HG02642 (cell line): Measurements from ENCODE around the gene LRRC10B.
"Not testable (repeated sequence)": the region's sequence is repeated elsewhere in the genome, so short reads cannot be mapped to it uniquely, and the experiment has no call there.

Experiments
- ATAC-seq: cut with Tn5 transposase; IDR thresholded peaks from one replicate; pipeline ENCODE4 v1.9.1; 2021; ENCODE audit warnings: mild to moderate bottlenecking; ENCODE audit not compliant: unreplicated experiment, poor library complexity

LRRC10B gene

DNA sequence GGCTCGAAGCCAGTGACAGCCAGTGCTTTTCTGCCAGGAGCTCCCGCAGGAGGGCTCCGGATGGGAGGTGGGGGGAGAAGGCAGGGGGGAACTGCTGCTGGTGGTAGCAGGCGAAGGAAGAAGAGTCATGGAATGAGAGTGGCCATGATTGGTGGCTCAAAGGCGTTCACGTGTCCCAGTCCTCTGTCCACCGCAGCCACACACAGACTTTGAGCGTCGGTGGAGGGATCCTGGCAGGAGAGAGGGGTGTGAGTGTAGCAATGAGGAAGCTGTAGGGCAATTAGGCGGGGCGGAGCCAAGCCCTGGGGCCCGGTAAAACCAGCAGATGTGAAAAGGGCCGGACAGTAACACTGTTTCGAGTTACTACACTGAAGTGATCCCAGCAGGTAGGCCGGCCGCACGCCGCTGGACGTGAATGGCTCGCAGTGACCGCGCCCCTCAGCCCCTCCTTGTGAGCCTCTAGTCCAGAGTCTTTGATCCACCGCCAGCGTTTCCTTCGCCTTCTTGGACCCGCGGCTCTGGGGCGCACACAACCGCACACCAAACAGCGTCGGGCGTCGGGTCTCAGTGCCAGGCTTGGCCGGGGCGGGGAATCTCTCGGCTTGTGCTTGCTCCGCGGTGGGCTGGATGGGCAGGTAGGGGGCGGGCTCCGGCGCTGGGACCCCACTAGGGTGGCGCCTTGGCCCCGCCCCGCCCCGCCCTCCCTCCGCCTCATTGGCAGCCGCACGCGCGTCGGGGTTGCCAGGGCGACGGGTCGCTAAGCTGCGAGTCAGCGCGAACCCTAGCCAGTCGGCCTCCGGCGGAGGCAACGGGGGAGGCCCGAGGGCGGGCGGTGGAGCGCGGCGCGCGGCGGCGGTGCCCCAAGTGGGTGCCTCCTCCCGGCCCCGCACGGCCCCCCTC, at the start of gene LRRC10B:
Gene LRRC10B, plus strand, starts transcription at position 788 of the 900 bp plus-strand sequence. CDS start 250 bp downstream, outside the sequence.
- no peak for ATAC-seq

DNA sequence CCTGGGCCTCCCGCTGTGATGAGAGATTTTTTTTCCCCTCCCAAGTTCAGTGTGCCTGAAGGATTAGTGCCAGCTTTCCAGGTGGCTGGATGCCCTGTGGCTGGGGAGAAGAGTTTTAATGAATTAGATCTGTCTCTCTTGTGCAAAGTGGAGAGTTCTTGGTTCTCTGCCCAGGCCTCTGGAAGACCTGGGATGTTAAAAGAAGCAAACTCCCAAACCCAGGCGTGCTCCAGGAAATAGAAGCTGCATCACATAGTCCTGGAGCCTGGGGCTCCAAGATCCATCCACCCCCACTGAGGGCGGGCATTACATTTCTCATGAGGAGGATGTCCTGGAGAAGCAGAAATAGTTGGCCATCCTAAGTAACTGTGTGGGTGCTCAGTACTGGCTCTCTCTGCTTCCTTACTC, 48.1 kb upstream of the LRRC10B start:
- no peak for ATAC-seq

DNA sequence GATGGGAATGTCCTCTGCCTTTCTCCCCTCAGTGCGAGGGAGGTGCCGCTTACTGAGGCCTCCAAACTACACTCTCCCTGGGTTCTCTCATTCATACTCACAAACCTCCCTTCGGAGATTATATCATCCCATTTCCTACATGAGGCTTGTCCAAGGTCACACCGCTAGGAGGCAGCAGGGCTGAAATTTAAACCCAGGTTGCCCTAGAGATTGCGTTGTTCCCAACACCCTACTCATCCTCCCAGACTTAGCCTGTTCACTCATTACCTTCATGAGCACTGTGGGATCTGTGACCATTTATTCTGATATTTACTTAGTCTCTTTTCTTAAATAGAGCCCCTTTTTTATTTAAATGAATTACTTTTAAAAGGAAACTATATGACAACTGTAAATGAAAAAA, 47.6 kb upstream of the LRRC10B start:
- ATAC-seq = no peak

DNA sequence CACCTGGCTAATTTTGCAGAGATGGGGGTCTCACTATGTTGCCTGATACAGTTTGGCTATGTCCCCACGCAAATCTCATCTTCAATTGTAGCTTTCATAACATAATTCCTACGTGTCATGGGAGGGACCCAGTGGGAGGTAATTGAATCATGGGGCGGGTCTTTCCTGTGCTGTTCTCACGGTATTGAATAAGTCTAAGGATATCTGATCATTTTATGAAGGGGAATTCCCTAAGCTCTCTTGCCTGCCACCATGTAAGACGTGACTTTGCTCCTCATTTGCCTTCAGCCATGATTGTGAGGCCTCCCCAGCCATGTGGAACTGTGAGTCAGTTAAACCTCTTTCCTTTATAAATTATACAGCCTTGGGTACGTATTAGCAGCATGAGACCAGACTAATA, 40.9 kb upstream of the LRRC10B start:
- not testable (repeated sequence) for ATAC-seq

DNA sequence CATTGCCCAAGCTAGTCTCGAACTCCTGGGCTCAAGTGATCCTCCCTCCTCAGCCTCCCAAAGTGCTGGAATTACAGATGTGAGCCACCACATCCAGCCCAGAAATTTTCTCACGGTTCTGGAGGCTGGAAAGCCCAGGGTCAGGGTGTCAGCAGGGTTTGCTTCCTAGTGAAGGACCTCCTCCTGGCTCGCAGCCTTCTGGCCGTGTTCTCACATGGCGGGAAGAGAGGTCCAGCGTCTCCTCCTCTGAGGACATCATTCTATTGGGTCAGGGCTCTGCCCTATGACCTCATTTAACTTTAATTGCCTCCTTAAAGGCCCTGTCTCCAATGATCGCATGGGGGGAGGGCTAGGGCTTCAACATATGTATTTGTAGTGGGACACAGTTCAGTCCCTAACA, 40.5 kb upstream of the LRRC10B start:
- ATAC-seq = no peak

DNA sequence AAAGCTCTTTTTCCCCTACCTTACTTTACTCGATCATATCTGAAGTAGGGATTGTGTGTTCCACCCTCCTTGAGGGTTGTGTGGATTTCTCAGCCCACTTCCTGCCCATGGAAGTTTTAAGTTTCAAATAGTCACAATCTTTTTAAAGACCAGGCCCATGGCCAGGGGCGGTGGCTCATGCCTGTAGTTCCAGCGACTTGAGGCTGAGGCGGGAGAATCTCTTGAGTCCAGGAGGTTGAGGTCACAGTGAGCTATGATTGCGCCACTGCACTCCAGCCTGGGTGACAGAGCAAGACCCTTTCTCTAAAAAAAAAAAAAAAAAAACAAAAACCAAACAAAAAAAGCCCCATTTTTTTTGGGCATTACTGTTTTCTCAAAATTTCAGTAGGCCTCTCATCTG, 36.3 kb upstream of the LRRC10B start:
- no peak for ATAC-seq

DNA sequence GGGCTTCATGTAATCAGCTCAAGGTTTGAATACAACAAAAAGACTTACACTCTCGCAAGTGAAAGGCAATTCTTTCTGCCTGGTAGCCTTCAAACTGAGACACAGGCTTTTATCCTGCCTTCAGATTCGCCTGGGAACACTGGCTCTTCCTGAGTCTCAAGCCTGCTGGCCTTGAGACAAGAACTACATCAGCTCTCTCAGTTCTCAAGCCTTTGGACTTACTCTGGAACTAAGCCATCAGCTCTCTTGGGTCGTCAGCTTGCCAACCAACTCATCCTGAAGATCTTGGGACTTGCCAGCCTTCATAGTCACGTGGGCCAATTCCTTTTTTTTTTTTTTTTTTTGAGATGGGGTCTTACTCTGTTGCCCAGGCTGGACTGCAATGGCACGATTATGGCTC, 35.7 kb upstream of the LRRC10B start:
- ATAC-seq = no peak

DNA sequence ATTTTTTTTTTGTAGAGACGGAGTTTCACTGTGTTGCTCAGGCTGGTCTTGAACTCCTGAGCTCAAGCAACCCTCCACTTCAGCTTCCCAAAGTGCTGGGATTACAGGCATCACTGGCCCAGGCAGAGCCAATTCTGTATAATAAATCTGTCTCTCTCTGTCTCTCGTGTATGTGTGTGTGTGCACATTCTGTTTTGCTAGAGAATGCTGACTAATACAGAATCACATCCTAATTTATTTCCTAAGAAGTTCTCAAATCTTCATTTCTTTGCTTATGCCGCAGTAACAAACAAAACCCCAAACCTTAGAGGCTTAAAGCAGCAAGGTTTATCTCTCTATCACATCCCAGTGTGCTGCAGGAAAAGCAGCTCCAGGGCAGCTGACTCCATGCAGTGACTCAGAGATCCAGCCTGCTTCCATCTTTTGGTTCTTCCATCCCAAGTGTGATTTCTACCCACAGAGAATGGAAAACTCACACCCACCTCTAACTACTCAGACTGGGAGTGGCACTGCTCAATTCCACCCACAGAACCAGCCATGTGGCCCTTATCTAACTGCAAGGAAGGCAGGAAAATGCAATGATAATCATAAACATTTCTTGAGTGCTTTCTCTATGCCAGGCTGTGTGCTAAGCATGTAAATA, 35.1 kb upstream of the LRRC10B start:
- ATAC-seq = no peak

DNA sequence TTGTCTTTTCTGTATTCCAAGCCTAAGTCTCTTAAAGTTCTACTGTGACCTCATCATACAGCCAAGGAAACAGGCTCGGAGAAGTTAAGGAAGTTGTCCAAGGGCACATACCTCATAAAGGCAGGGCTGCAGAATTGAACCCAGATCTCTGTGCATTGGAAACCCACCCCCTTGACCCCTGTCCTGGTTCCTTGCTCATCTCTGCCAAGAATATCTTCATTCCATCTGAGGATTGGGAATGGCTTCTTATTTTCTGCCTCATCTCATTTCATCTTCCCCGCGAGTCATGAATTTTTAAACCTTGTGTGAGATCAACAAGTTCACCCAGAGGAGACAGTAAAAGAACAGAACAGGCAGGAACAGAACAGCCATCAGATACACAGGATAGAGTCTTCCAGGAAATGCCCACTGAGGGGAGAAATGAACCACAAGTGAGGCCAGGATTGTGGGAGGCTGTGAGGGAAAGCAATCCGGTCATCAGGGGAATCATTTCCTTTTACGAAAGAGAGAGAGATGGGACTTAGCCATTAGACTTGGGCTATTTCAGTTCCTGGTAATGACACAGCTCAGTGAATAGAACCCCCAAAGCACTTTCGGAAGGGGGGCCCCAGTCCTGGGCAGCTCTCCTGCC, 34.4 kb upstream of the LRRC10B start:
- ATAC-seq = no peak

DNA sequence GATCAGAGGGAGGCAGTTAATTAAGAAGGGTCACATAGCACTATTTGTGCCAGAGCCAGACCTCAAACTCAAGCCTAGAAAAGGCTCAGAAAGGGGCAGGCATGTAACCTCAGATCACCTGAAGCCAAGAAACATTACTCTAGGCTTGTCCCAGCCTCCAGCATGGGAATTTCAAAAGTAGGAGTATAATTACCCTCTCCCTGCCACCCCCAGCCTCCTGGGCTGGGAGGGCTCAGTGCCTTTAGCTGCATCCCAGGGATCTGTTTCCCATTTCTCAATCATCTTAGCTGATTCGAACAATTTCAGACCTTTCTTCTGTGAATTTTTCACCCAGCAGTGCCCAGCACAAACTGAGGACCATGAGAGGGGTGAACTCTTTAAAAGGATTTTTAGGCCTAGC, 33.1 kb upstream of the LRRC10B start:
- ATAC-seq = no peak

DNA sequence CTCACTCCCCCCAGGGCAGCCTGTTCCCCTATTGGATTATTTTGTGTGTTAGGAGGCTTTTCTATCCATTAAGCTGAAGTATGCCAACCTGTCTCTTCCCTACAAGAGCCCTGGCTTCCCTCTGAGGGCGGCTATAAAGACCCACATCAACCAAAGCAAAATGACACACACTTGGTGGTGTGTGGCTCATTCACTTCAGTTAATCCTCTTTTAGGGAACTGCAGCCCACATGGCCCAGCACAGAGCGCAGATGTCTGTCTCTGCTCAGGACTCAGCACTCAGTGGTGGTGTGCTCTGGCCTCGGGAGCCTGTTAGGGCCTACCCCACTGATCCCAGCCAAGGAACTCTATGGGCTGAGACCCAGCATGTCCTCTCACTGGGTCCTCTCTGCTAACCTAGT, 32.2 kb upstream of the LRRC10B start:
- no peak for ATAC-seq

DNA sequence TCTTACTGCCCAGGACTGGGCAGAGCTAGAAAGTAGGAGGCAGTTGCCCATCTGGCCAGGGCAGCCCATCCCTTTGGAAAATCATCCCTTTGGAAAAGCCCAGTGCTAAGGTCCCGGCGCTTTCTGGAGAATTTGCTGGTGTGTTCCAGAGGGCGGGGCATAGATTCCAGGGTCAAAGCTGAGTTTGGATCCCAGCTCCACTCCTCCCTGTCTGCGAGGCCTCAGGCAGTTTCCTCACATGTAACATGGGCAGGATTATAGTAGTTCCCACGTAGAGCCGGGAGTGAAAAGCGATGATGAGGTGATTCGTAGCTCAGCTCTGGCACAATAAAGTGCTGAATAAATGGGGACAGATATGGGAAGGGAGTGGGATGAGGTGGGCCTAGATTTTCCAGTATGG, 31.4 kb upstream of the LRRC10B start:
- no peak for ATAC-seq

DNA sequence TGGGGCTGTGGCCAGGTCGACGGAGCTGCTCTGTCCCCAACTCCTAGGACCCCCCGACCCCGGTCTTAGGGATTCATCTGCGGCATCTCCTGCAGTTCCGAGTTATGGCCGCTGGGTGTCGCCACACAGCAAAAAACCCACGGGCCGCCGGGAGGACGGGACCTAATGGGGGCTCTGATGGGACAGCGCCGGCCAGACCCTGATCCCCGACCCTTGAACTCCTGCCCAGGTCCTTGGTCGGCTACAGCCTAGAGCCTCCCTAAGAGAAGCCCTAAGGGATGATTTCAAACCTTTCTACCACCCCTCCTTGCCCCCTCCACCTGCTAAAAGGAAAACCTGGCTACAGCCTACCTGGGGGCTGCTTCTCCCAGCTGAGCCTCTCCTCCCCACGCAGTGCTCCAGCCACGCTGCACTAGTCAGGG, 30.8 kb upstream of the LRRC10B start:
- ATAC-seq = no peak

DNA sequence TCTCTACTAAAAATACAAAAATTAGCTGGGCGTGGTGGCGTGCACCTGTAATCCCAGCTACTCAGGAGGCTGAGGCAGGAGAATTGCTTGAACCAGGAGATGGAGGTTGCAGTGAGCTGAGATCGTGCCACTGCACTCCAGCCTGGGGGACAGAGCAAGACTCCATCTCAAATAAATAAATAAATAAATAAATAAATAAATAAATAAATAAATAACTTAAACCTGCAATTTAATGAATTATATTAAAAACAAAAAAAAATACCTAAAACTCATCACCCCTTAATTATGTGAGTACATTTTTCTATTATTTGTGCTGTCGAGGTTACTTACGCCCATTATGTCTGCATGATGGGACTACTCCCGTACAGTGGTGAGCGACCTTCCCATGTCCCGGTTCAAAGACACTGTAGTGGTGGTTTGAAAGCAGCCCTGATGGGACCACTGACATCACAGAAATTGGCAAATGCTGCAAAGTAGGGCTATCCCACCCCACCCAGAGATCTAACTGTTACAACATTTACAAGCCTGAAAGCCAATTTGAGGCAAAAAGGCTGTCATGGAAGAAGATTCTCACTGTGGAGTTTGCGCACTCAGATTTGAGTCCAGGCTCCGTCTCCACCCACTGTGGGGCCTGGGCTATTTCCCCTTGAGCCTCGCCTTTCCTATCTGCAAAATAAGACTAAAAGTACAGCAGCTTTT, 29.0 kb upstream of the LRRC10B start:
- ATAC-seq = not testable (repeated sequence)

DNA sequence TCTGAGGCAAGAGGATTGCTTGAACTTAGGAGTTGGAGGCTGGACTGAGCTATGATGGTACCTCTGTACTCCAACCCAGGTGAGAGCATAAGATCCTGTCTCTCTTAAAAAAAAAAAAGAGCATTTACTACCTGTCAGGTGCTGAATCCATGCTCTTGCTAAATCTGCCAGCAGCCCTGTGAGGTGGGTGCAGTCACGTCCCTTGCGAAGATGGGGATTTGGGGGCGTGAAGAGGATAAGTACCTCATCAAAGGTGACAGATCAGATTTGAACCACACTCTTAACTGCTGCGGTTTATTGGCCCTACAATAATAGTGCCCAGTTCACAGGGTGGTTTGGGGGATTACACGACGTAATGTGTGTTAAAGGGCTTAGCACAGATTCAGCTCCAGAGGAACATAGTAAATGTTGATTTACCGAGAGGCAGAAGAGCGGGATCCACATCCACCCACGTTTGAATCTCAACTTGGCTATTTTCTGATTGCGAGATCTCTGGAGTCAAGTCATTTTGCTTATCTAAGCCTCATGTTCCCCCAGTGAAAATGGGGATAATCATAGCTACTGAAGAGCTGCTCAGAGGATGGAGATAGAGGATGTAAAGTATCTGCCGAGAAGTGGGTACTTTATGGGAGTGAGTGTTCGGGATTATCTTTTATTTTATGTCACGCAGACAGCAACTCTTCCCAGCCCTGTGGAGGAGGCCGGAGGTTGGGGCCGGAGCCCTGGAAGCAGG, 28.1 kb upstream of the LRRC10B start:
- ATAC-seq = no peak

DNA sequence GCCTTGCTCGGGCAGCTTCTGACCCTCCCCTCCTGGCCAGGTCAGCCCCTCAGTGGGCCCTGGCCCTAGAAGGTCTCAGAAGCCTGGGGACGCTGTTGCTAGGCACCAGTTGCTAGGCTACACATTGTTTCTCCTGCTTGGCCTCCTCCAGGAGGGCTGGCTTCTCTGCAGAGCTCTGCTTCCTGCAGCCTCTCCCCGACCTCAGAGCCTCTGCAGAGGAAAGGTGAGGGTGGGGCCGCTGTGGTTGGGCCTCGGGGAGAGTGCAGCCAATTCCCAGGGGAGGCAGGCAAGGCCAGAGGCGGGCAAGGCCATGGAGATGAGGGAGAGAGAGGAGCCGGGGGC, 27.6 kb upstream of the LRRC10B start:
- ATAC-seq = no peak

DNA sequence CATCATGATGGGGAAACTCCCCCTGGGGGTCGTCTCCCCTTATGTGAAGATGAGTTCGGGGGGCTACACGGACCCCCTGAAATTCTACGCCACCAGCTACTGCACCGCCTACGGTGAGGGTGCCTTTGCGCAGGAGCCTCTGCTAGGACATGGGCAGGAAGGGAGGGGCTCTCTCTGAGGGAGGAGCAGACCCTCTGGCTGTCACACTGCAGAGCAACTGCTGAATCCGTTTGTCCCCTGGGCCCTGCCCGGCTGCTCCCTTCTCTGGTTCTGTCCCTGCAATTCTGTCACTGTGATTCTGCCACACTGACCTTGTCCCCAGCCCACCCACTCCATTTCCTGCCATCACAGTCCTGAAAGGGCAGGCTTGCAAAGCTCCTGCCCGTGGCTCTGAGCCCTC, 26.7 kb upstream of the LRRC10B start:
- ATAC-seq = no peak

DNA sequence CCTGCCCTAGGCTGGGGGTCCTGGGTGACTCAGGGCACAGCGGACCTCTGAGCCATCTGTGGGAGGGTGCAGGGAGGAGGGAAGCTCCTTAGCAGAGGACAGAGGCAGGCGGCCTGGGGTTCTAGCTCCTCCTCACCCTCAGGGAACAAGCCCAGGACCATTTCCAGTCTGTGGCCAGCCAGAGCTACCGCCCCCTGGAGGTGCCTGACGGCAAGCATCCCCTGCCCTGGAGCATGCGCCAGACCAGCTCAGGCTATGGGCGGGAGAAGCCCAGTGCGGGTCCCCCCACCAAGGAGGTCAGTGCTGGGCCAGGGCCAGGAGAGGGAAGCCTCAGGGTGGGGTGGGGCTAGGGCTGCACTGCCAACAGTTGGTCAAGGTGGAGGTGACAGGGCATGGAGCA, 26.0 kb upstream of the LRRC10B start:
- ATAC-seq = no peak

DNA sequence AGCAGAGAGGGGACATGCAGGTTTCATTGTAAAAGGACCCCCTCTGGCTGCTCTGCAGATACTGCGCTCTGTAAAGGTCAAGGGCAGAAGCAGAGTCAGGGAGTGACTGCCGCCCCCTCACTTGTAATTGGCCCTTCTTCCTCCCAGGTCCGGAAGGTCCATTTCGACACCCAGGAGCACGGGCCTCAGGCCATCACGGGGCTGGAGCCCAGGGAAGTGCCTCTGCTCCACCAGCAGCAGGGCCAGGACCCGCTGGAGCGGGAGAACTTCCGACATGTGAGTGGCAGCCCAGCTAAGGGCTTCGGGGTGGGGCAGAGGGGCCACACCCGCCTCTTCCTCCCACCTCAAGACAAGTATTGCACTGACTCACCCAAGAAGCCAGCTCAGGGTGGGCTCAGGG, 24.0 kb upstream of the LRRC10B start:
- ATAC-seq = no peak

DNA sequence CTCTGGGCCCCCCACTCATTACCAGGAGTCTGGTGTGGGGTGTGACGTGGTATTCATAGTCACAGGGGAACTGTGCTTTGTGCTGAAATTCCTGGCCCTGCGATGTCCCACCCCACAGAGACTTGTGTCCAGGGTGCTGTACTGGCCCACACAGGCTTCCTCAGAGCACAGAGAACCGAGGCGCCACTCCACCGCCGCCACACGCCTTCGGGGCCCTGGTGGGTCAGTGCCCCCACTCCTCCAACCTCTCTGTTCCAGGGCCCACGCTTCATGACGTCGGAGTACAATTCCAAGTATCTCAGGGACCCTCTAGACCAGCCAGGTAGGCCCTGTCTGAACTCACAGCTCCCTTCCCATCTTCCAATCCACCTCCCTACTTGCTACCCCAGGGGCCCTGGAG, 23.5 kb upstream of the LRRC10B start:
- ATAC-seq = no peak
